Measurements from ENCODE around the gene SEC11C.

SEC11C gene

GRCh38 chr18:59143441-59143840 lies 3.8 kb downstream of the SEC11C start:
- in situ Hi-C loops (cut with HindIII; ENCODE audit: low sequenced_read_pairs), result no loop called here

GRCh38 chr18:59144483-59144882 lies 4.8 kb downstream of the SEC11C start:
- in situ Hi-C loops (cut with HindIII; ENCODE audit: low sequenced_read_pairs), result no loop called here

GRCh38 chr18:59145055-59145454 lies 5.4 kb downstream of the SEC11C start:
- in situ Hi-C loops (cut with HindIII; ENCODE audit: low sequenced_read_pairs), result no loop called here

- in situ Hi-C loops (cut with HindIII; ENCODE audit: low sequenced_read_pairs), result no loop called here
Observed at GRCh38 chr18:59148192-59148591, 8.5 kb downstream of the SEC11C start.

GRCh38 chr18:59149007-59149406 lies 9.3 kb downstream of the SEC11C start:
- in situ Hi-C loops (cut with HindIII; ENCODE audit: low sequenced_read_pairs), result no loop called here

- in situ Hi-C loops (cut with HindIII; ENCODE audit: low sequenced_read_pairs), result no loop called here
Observed at GRCh38 chr18:59149416-59149815, 9.7 kb downstream of the SEC11C start.

GRCh38 chr18:59150236-59150635 lies 10.6 kb downstream of the SEC11C start:
- in situ Hi-C loops (cut with HindIII; ENCODE audit: low sequenced_read_pairs), result no loop called here

- in situ Hi-C loops (cut with HindIII; ENCODE audit: low sequenced_read_pairs), result no loop called here
Observed at GRCh38 chr18:59155153-59155552, 15.5 kb downstream of the SEC11C start.

GRCh38 chr18:59156316-59156715 lies 16.6 kb downstream of the SEC11C start:
- in situ Hi-C loops (cut with HindIII; ENCODE audit: low sequenced_read_pairs), result no loop called here

GRCh38 chr18:59159265-59159664 lies 19.6 kb downstream of the SEC11C start:
- in situ Hi-C loops (cut with HindIII; ENCODE audit: low sequenced_read_pairs), result no loop called here

- in situ Hi-C loops (cut with HindIII; ENCODE audit: low sequenced_read_pairs), result no loop called here
Observed at GRCh38 chr18:59159986-59160385, 20.3 kb downstream of the SEC11C start.

- in situ Hi-C loops (cut with HindIII; ENCODE audit: low sequenced_read_pairs), result no loop called here
Observed at GRCh38 chr18:59172664-59173249, 33.1 kb downstream of the SEC11C start.

GRCh38 chr18:59177485-59177884 lies 37.8 kb downstream of the SEC11C start:
- in situ Hi-C loops (cut with HindIII; ENCODE audit: low sequenced_read_pairs), result no loop called here

- in situ Hi-C loops (cut with HindIII; ENCODE audit: low sequenced_read_pairs), result no loop called here
Observed at GRCh38 chr18:59180150-59180845, 40.6 kb downstream of the SEC11C start.

- in situ Hi-C loops (cut with HindIII; ENCODE audit: low sequenced_read_pairs), result no loop called here
Observed at GRCh38 chr18:59182673-59183072, 43.0 kb downstream of the SEC11C start.

- in situ Hi-C loops (cut with HindIII; ENCODE audit: low sequenced_read_pairs), result no loop called here
Observed at GRCh38 chr18:59189008-59189407, 49.3 kb downstream of the SEC11C start.

- in situ Hi-C loops (cut with HindIII; ENCODE audit: low sequenced_read_pairs), result no loop called here
Observed at GRCh38 chr18:59189746-59190145, 50.1 kb downstream of the SEC11C start.

- in situ Hi-C loops (cut with HindIII; ENCODE audit: low sequenced_read_pairs), result no loop called here
Observed at GRCh38 chr18:59196161-59196725, 56.6 kb downstream of the SEC11C start.

GRCh38 chr18:59197636-59198035 lies 58.0 kb downstream of the SEC11C start:
- in situ Hi-C loops (cut with HindIII; ENCODE audit: low sequenced_read_pairs), result no loop called here

GRCh38 chr18:59198215-59198614 lies 58.5 kb downstream of the SEC11C start:
- in situ Hi-C loops (cut with HindIII; ENCODE audit: low sequenced_read_pairs), result no loop called here

GRCh38 chr18:59200787-59201186 lies 61.1 kb downstream of the SEC11C start:
- in situ Hi-C loops (cut with HindIII; ENCODE audit: low sequenced_read_pairs), result no loop called here

- in situ Hi-C loops (cut with HindIII; ENCODE audit: low sequenced_read_pairs), result no loop called here
Observed at GRCh38 chr18:59202258-59202820, 62.7 kb downstream of the SEC11C start.
